Karpas-422 (cell line): ENCODE results near the gene ACRV1. TPM values are rescaled to one million over a fixed set of nuclear protein-coding genes. Genes with fewer than 3 reads are reported as not detected.

Source experiments
- DNase-seq: peaks from one replicate; pipeline ENCODE4 v3.0.0-alpha.2; 2015
- H2AFZ ChIP-seq: fragments of 200-600 bp; sonication (generic); 2 replicates; pipeline ENCODE4 v1.6.1; 2014; ENCODE audit warnings: antibody characterized with exemption, low read length, mixed read lengths
- H3K27ac ChIP-seq: fragments of 200-600 bp; sonication (generic); 2 replicates; pipeline ENCODE4 v1.5.1; 2014; ENCODE audit warnings: mild to moderate bottlenecking, low read length, moderate library complexity
- H3K27me3 ChIP-seq: fragments of 200-600 bp; sonication (generic); 2 replicates; pipeline ENCODE4 v1.6.1; 2014; ENCODE audit warnings: low read length, mixed read lengths
- H3K36me3 ChIP-seq: fragments of 200-600 bp; sonication (generic); 2 replicates; pipeline ENCODE4 v1.6.1; 2014; ENCODE audit warnings: low read length, mixed read lengths; ENCODE audit not compliant: insufficient read depth
- H3K4me1 ChIP-seq: fragments of 200-600 bp; sonication (generic); 2 replicates; pipeline ENCODE4 v1.6.1; 2014; ENCODE audit warnings: mild to moderate bottlenecking, low read length, mixed read lengths
- H3K4me2 ChIP-seq: fragments of 200-600 bp; sonication (generic); 2 replicates; pipeline ENCODE4 v1.6.1; 2014; ENCODE audit warnings: low read length, low read depth, mild to moderate bottlenecking; ENCODE audit not compliant: poor library complexity, severe bottlenecking
- H3K4me3 ChIP-seq: fragments of 200-600 bp; sonication (generic); 2 replicates; pipeline ENCODE4 v1.5.1; 2014; ENCODE audit warnings: mild to moderate bottlenecking, antibody characterized with exemption, low read length, mixed read lengths
- H3K79me2 ChIP-seq: fragments of 200-600 bp; sonication (generic); 2 replicates; pipeline ENCODE4 v1.6.1; 2014; ENCODE audit warnings: mild to moderate bottlenecking, low read length, mixed read lengths
- H3K9ac ChIP-seq: fragments of 200-600 bp; sonication (generic); 2 replicates; pipeline ENCODE4 v1.6.0; 2014; ENCODE audit warnings: low read length
- H3K9me2 ChIP-seq: fragments of 200-600 bp; sonication (generic), shearing (Covaris generic); replicated peaks from 2 replicates; pipeline ENCODE4 v1.6.0; 2014; ENCODE audit warnings: mild to moderate bottlenecking, low read length, moderate library complexity; ENCODE audit not compliant: insufficient read depth
- H3K9me3 ChIP-seq: fragments of 300-700, 200-600 bp; sonication (generic); 2 replicates; pipeline ENCODE4 v1.6.1; 2014; ENCODE audit warnings: low read length, mixed read lengths
- H4K20me1 ChIP-seq: fragments of 200-600 bp; sonication (generic); 2 replicates; pipeline ENCODE4 v1.6.1; 2014; ENCODE audit warnings: mild to moderate bottlenecking, antibody characterized with exemption, low read length, low read depth; ENCODE audit not compliant: insufficient read depth
- total RNA-seq: library from RNA; depleted of rRNA; stranded (reverse); fragments of >200 nt; shearing (Covaris generic); gene quantifications from 2 replicates; pipeline ENCODE4 v1.2.3, GENCODE V29; 2014; ENCODE audit warnings: low replicate concordance

Gene ACRV1
- total RNA-seq, 1 experiment from 2014 or later, result not detected

DNA sequence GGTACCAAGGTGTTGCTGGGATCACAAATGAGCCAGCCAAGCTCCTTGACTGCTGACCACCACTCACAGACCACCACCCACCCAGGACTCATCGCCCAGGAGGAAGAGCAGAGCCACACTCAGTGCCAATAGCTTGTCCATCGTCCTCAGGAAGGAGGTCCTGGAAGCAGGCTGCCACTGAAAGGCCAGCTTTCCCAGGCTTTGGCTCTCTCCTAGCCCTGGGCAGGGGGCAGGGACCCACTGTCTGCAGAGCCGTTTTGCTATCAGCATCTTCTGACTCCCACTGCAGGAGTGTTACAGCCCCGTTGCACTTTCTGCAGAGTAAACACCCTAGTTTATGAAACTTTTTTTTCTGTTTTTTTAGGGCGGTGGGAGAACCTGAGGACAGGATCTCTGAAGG, 12.2 kb upstream of the ACRV1 start:
- Histone ChIP-seq H3K27me3 (no peaks in the 10 kb centered on the region), H3K79me2 (no peaks in the 10 kb centered on the region), H4K20me1 (no peaks in the 10 kb centered on the region), H3K9ac (no peak overlapping the region), H3K36me3 (no peaks in the 10 kb centered on the region), H3K4me3 (no peak overlapping the region), H3K27ac (no peak overlapping the region), H3K4me2 (no peak overlapping the region), H3K9me3 (no peaks in the 10 kb centered on the region), H2AFZ (no peak overlapping the region), H3K4me1 (no peaks in the 10 kb centered on the region), H3K9me2 (no peaks in the 10 kb centered on the region)
- no peak for DNase-seq

DNA sequence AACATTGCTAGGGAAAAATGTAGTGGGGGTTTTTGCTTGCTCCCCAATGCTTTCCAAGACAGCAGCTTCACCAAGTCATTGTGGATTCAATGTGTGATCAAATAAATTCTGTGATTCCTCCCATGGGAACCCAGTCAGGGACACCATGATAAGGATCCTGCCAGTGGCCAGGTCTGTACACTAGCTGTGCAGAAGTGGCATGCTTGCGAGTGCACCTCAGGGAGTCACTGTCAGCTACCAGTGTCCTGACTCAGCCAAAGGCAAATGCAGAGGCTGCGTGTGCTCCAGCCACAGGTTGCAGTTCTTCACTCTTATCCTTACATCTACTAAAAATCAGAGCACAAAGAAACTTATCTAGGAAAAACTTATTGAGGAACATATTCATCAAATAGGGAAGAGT, 9.4 kb upstream of the ACRV1 start:
- H3K27me3 ChIP-seq, result no peaks in the 10 kb centered on the region
- H2AFZ ChIP-seq, result no peak overlapping the region
- H3K27ac ChIP-seq, result no peak overlapping the region
- H3K4me1 ChIP-seq, result no peaks in the 10 kb centered on the region
- H3K4me3 ChIP-seq, result no peak overlapping the region
- H3K9me3 ChIP-seq, result no peaks in the 10 kb centered on the region
- DNase-seq, result no peak
- H3K36me3 ChIP-seq, result no peaks in the 10 kb centered on the region
- no peaks in the 10 kb centered on the region for H3K79me2 ChIP-seq
- no peak overlapping the region for H3K4me2 ChIP-seq
- H4K20me1 ChIP-seq, result no peaks in the 10 kb centered on the region
- no peaks in the 10 kb centered on the region for H3K9me2 ChIP-seq
- H3K9ac ChIP-seq, result no peak overlapping the region

DNA sequence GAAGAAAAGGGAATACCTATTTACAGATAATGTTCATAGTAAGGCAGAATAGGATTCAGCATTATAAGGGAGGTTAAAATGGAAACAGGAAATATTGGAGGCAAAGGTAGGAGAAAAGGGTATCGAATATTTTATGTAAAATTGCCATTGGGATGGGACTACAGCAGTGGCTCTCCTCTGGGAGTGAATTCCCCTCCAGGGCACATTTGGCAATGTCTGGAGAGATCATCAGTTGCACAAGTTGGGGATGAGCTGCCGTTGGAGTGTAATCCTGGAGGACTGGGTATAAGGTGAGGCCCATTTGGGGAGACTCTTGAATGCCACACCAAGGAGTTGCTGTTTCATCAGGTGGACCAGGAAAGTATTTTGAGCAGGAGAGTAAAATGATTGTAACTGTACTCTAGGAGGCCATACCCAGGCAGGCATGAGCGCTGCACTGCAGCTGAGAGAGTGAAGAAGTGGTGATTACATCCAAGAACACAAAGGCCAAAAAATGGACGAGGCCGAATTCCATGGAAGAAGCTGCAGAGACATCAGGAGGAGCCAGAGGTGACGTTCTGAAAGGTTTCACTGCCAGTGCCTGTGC, 8.7 kb upstream of the ACRV1 start:
- Histone ChIP-seq H3K36me3 (no peaks in the 10 kb centered on the region), H3K4me2 (no peak overlapping the region), H3K27ac (no peak overlapping the region), H4K20me1 (no peaks in the 10 kb centered on the region), H3K79me2 (no peaks in the 10 kb centered on the region), H3K9ac (no peak overlapping the region), H3K27me3 (no peaks in the 10 kb centered on the region), H2AFZ (no peak overlapping the region), H3K9me2 (no peaks in the 10 kb centered on the region), H3K4me3 (no peak overlapping the region), H3K9me3 (no peaks in the 10 kb centered on the region), H3K4me1 (no peaks in the 10 kb centered on the region)
- no peak for DNase-seq

DNA sequence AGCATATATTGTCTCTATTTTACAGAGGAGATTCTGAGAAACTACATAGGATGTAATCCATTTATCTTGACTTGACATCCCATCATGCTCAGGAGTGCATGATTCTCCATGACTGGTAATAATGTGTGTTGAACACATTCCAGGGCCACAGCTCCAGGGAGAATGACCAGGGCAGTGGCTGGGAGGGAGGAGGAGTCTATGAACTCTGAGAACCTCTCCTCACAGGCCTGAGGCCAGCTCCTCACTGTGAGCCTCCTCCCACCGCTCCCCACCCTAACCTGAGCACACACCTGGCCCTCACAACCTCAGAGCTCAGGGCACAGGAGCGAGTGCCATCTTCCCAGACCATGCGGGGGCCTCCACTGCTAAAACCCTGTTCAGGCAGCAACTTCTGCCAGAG, 8.0 kb upstream of the ACRV1 start:
- H4K20me1 ChIP-seq, result no peaks in the 10 kb centered on the region
- no peak overlapping the region for H2AFZ ChIP-seq
- no peaks in the 10 kb centered on the region for H3K27me3 ChIP-seq
- no peaks in the 10 kb centered on the region for H3K9me2 ChIP-seq
- H3K9me3 ChIP-seq, result no peaks in the 10 kb centered on the region
- no peaks in the 10 kb centered on the region for H3K36me3 ChIP-seq
- no peak overlapping the region for H3K9ac ChIP-seq
- H3K4me2 ChIP-seq, result no peak overlapping the region
- H3K4me1 ChIP-seq, result no peaks in the 10 kb centered on the region
- no peaks in the 10 kb centered on the region for H3K79me2 ChIP-seq
- no peak overlapping the region for H3K27ac ChIP-seq
- DNase-seq, result no peak
- no peak overlapping the region for H3K4me3 ChIP-seq

DNA sequence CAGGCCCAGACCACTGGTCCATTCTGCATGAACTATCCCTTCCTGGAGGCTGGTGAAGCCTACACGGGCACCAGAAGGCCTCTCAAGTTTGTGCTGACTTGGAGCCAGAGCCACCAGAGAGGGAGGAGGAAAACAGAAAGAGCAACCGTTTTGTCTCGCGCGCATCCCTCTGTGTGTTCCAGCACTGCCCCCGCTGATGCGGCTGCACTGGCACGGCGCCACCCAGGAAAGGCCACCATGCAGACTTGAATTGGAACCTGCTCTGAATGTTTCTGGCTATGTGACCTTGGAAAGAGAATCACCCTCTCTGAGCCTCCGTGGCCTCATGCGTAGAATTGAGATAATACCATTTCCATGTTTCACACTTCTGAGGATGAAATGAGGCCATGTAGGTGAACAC, 7.4 kb upstream of the ACRV1 start:
- no peaks in the 10 kb centered on the region for H3K79me2 ChIP-seq
- H3K4me2 ChIP-seq, result no peak overlapping the region
- no peaks in the 10 kb centered on the region for H4K20me1 ChIP-seq
- H3K27ac ChIP-seq, result no peak overlapping the region
- no peak overlapping the region for H3K4me3 ChIP-seq
- H3K9me3 ChIP-seq, result no peaks in the 10 kb centered on the region
- no peaks in the 10 kb centered on the region for H3K9me2 ChIP-seq
- no peaks in the 10 kb centered on the region for H3K4me1 ChIP-seq
- no peak for DNase-seq
- H3K9ac ChIP-seq, result no peak overlapping the region
- H3K27me3 ChIP-seq, result no peaks in the 10 kb centered on the region
- no peaks in the 10 kb centered on the region for H3K36me3 ChIP-seq
- H2AFZ ChIP-seq, result no peak overlapping the region

DNA sequence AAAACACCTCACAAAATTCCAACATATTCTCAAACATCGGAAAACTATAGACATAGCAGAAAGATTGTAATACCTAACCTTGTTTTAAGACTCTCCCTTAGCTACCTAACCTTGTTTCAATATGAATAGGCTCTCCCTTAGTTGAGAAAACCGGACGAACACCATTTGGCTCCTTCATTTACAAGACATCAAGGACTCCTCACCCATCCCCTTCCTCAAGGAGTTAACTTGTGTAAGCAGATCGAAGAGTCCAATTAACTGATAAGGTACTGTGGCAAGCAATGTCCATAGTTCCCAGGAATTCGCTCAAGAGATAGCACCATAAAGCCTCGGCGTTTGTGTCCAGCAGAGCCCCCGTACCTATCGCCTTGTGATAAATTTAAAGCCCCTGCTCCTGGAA, 4.6 kb upstream of the ACRV1 start:
- Histone ChIP-seq H3K27ac (no peak overlapping the region), H3K9ac (no peak overlapping the region), H3K9me2 (no peaks in the 10 kb centered on the region), H3K79me2 (no peaks in the 10 kb centered on the region), H3K36me3 (no peaks in the 10 kb centered on the region), H3K4me1 (no peaks in the 10 kb centered on the region), H3K27me3 (no peaks in the 10 kb centered on the region), H3K4me2 (no peak overlapping the region), H3K9me3 (no peaks in the 10 kb centered on the region), H4K20me1 (no peaks in the 10 kb centered on the region), H2AFZ (no peak overlapping the region), H3K4me3 (no peak overlapping the region)
- no peak for DNase-seq

DNA sequence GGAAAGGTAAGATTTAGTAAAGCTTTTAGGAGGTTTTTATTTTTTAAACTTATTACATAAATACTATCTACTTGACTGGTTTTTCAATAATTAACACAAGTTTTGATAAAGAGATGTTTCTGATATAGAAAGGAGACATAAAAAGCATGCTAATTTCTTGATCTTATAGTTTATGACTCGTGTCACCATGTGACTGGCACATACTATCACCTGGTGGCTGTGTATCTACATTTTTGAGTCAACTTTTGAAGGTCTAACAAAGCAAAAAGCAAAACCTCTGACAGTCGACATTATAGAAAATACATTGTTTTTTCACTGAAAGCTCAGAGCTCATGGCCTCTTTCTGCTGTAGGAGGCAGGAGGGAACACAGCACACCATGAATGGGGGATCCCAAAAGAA, 810 bp downstream of the ACRV1 start:
- Histone ChIP-seq H4K20me1 (no peaks in the 10 kb centered on the region), H3K36me3 (no peaks in the 10 kb centered on the region), H2AFZ (no peak overlapping the region), H3K79me2 (no peaks in the 10 kb centered on the region), H3K9me3 (no peaks in the 10 kb centered on the region), H3K9ac (no peak overlapping the region), H3K9me2 (no peaks in the 10 kb centered on the region), H3K27me3 (no peaks in the 10 kb centered on the region), H3K4me2 (no peak overlapping the region), H3K27ac (no peak overlapping the region), H3K4me1 (no peaks in the 10 kb centered on the region), H3K4me3 (no peak overlapping the region)
- DNase-seq, result no peak

DNA sequence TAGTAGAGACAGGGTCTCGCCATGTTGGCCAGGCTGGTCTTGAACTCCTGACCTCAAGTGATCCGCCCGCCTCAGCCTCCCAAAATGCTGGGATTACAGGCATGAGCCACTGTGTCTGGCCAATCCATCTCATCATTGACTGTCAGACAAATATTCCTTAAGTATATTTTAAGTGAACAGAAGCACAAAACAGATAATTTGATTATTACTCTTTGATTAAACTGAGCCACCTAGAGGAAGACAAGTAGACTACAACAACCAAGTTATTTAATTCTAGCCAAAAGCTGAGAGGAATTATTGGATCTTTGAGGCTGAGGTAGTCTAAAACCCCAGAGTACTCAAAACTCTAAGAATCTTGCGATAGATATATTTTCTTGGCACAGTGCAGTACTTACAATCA, 1.2 kb downstream of the ACRV1 start:
- Histone ChIP-seq H3K9me3 (no peaks in the 10 kb centered on the region), H3K4me3 (no peak overlapping the region), H3K4me2 (no peak overlapping the region), H3K27ac (no peak overlapping the region), H3K36me3 (no peaks in the 10 kb centered on the region), H3K4me1 (no peaks in the 10 kb centered on the region), H2AFZ (no peak overlapping the region), H3K9ac (no peak overlapping the region), H4K20me1 (no peaks in the 10 kb centered on the region), H3K27me3 (no peaks in the 10 kb centered on the region), H3K9me2 (no peaks in the 10 kb centered on the region), H3K79me2 (no peaks in the 10 kb centered on the region)
- DNase-seq, result peak; percentile 42

DNA sequence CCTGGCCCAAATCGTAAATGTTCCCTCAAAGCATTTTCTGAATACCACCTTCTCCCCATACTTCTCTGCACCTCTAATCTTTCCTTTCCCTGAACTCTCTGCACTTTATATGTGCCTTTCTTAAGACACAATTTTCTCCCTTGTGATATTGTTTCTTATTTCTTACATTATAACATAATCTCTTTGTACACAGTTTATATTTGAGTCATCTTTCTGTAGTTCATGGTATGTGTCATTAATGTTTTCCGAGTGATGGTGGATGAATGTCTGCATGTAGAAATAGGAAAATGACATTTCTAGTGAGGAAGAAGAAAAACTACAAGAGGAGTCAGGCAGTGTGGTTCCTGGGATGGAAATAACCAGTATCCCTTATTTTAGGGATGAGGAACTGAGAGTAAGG, 5.5 kb downstream of the ACRV1 start:
- no peaks in the 10 kb centered on the region for H3K9me2 ChIP-seq
- H3K36me3 ChIP-seq, result no peaks in the 10 kb centered on the region
- no peak overlapping the region for H3K27ac ChIP-seq
- no peak overlapping the region for H3K4me3 ChIP-seq
- H4K20me1 ChIP-seq, result no peaks in the 10 kb centered on the region
- H3K9ac ChIP-seq, result no peak overlapping the region
- H3K9me3 ChIP-seq, result no peaks in the 10 kb centered on the region
- H3K4me1 ChIP-seq, result no peaks in the 10 kb centered on the region
- H3K27me3 ChIP-seq, result no peaks in the 10 kb centered on the region
- no peaks in the 10 kb centered on the region for H3K79me2 ChIP-seq
- DNase-seq, result no peak
- H3K4me2 ChIP-seq, result no peak overlapping the region
- no peak overlapping the region for H2AFZ ChIP-seq
